Panc1 (cell line): ENCODE measurements around the gene FAM168B.

Source experiments
- POLR2AphosphoS5 ChIP-seq: IDR thresholded peaks from 2 replicates; pipeline ENCODE4 v1.6.1; 2012; ENCODE audit warnings: mild to moderate bottlenecking, low read depth, low read length, moderate library complexity
- TF ChIP-seq, protein P1 (sequence below): fragments of 450-650 bp; IDR thresholded peaks from 2 replicates; pipeline ENCODE4 v1.5.1; 2017; ENCODE audit warnings: mild to moderate bottlenecking

DNA sequence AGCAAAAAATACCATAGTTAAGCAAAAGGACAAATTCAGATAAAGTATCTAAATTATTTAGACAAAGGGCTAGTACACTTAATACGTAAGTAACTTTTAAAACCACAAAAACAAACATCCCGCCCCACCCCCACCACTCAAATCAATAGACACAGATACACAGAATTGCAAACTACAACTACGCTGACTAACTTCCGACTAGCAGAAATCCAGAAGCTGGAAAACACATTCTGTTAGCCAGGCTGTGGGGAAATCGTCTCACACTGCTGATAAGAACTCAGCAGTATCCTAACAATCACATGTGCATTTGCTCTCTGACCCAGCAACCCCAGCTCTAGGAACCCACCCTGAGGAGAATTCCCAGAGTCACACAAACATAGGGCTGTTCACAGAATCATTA lies 16.6 kb downstream of the FAM168B start:
- TF ChIP-seq, protein P1, sequence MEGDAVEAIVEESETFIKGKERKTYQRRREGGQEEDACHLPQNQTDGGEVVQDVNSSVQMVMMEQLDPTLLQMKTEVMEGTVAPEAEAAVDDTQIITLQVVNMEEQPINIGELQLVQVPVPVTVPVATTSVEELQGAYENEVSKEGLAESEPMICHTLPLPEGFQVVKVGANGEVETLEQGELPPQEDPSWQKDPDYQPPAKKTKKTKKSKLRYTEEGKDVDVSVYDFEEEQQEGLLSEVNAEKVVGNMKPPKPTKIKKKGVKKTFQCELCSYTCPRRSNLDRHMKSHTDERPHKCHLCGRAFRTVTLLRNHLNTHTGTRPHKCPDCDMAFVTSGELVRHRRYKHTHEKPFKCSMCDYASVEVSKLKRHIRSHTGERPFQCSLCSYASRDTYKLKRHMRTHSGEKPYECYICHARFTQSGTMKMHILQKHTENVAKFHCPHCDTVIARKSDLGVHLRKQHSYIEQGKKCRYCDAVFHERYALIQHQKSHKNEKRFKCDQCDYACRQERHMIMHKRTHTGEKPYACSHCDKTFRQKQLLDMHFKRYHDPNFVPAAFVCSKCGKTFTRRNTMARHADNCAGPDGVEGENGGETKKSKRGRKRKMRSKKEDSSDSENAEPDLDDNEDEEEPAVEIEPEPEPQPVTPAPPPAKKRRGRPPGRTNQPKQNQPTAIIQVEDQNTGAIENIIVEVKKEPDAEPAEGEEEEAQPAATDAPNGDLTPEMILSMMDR, result no peak
- no peak for TF ChIP-seq POLR2AphosphoS5
